Left ventricle myocardium inferior (tissue), 1 donor: ENCODE results near the gene AKAP6. TPM values are rescaled to one million over a fixed set of nuclear protein-coding genes. Genes with fewer than 3 reads are reported as not detected.

Experiments
- DNase-seq: peaks from one replicate; pipeline ENCODE4 v3.0.0-alpha.2; 2020
- H3K27ac ChIP-seq: fragments of 200-600 bp; replicated peaks from 2 replicates; pipeline ENCODE4 v1.8.0; 2021
- H3K27me3 ChIP-seq: fragments of 200-600 bp; 2 replicates; pipeline ENCODE4 v1.8.0; 2021; ENCODE audit warnings: low read depth
- H3K36me3 ChIP-seq: fragments of 200-600 bp; 2 replicates; pipeline ENCODE4 v1.8.0; 2021
- H3K4me1 ChIP-seq: fragments of 200-600 bp; 2 replicates; pipeline ENCODE4 v1.8.0; 2021
- H3K4me3 ChIP-seq: fragments of 200-600 bp; 2 replicates; pipeline ENCODE4 v1.8.0; 2021; ENCODE audit warnings: mild to moderate bottlenecking, moderate library complexity
- H3K9me3 ChIP-seq: fragments of 200-600 bp; replicated peaks from 2 replicates; pipeline ENCODE4 v1.8.0; 2021
- CTCF ChIP-seq: fragments of 200-600 bp; IDR thresholded peaks from 2 replicates; pipeline ENCODE4 v1.8.0; 2021; ENCODE audit warnings: antibody characterized with exemption, mild to moderate bottlenecking, borderline replicate concordance
- intact Hi-C: fragments of 100-400 bp; cut with micrococcal nuclease; formaldehyde crosslinking; loops from one replicate; pipeline ENCODE4 v1.11.0; 2022
- total RNA-seq: library from RNA; stranded (reverse); fragmentation: NEBNext Ultra II Directional; extraction: Animal tissue kit (Norgen Biotek cat#: 25700); gene quantifications from one replicate; pipeline ENCODE4 v1.2.1, GENCODE V29; 2021
- donor health status: DM: no; HTN: yes; CAD: no; lungs with severe emphysema.

AKAP6 gene
- total RNA-seq, 1 donor from 2014 or later, result 218 TPM

GRCh38 chr14:32354716-32355115 lies 25.6 kb downstream of the AKAP6 start:
- Histone ChIP-seq H3K27me3 (no peaks in the 10 kb centered on the region), H3K9me3 (peaks cover 3% of the 10 kb centered on the region), H3K36me3 (no peaks in the 10 kb centered on the region), H3K27ac (no peak overlapping the region), H3K4me3 (no peak overlapping the region), H3K4me1 (no peaks in the 10 kb centered on the region)
- intact Hi-C loops, result no loop called here
- TF ChIP-seq CTCF, result no peak
- DNase-seq, result peak; percentile 21

- H3K27me3 ChIP-seq, result no peaks in the 10 kb centered on the region
- no peak for TF ChIP-seq CTCF
- H3K27ac ChIP-seq, result no peak overlapping the region
- intact Hi-C loops, result no loop called here
- no peaks in the 10 kb centered on the region for H3K36me3 ChIP-seq
- peaks cover 3% of the 10 kb centered on the region for H3K9me3 ChIP-seq
- H3K4me1 ChIP-seq, result no peaks in the 10 kb centered on the region
- DNase-seq, result no peak
- H3K4me3 ChIP-seq, result no peak overlapping the region
Observed at GRCh38 chr14:32358781-32359180, 29.7 kb downstream of the AKAP6 start.

GRCh38 chr14:32361674-32362073 lies 32.6 kb downstream of the AKAP6 start:
- no peak for DNase-seq
- TF ChIP-seq CTCF, result no peak
- intact Hi-C loops, result no loop called here
- Histone ChIP-seq H3K27me3 (no peaks in the 10 kb centered on the region), H3K4me3 (no peak overlapping the region), H3K9me3 (no peaks in the 10 kb centered on the region), H3K36me3 (no peaks in the 10 kb centered on the region), H3K27ac (no peak overlapping the region), H3K4me1 (peaks cover 18% of the 10 kb centered on the region)

- intact Hi-C loops, result no loop called here
- H3K27ac ChIP-seq, result no peak overlapping the region
- no peaks in the 10 kb centered on the region for H3K9me3 ChIP-seq
- no peak for TF ChIP-seq CTCF
- no peaks in the 10 kb centered on the region for H3K27me3 ChIP-seq
- peaks cover 23% of the 10 kb centered on the region for H3K4me1 ChIP-seq
- no peak for DNase-seq
- no peaks in the 10 kb centered on the region for H3K36me3 ChIP-seq
- no peak overlapping the region for H3K4me3 ChIP-seq
Observed at GRCh38 chr14:32363761-32364160, 34.7 kb downstream of the AKAP6 start.

- intact Hi-C loops, result no loop called here
- no peaks in the 10 kb centered on the region for H3K36me3 ChIP-seq
- no peak overlapping the region for H3K4me3 ChIP-seq
- H3K27me3 ChIP-seq, result no peaks in the 10 kb centered on the region
- no peak for TF ChIP-seq CTCF
- DNase-seq, result no peak
- H3K27ac ChIP-seq, result no peak overlapping the region
- peaks cover 23% of the 10 kb centered on the region for H3K4me1 ChIP-seq
- no peaks in the 10 kb centered on the region for H3K9me3 ChIP-seq
Observed at GRCh38 chr14:32364941-32365340, 35.8 kb downstream of the AKAP6 start.
